ENCODE data around the gene TMEM243. TPM values are rescaled to one million over a fixed set of nuclear protein-coding genes. Genes with fewer than 3 reads are reported as not detected.

Gene TMEM243
- total and polyA plus RNA-seq, 2 of the 13 experiments (the other 11 are each of a cell fraction or from before 2014, with no cell fraction given), result 25.1 to 31.2 TPM

GRCh38 chr7:87152112-87152896 lies 67.2 kb downstream of the TMEM243 start, which contains the start of gene DMTF1 (continued):
- TF ChIP-seq AFF4 (CRISPR knock-in tag; IDR thresholded peaks at IDR 0.05) (no peak; the same call in 1 of the 2 replicates), ZNF251 (CRISPR knock-in tag; IDR thresholded peaks at IDR 0.05) (no peak; the same call in 1 of the 2 replicates), FIP1L1 (IDR thresholded peaks at IDR 0.05; ENCODE audit: borderline replicate concordance, insufficient read depth, low read depth, low read length) (0 out of 2 replicates have a peak, but pooled peaks have one; percentile 43), ZNF432 (CRISPR knock-in tag; IDR thresholded peaks at IDR 0.05; ENCODE audit: borderline replicate concordance) (no peak), E2F5 (CRISPR knock-in tag; conservative IDR thresholded peaks at IDR 0.05) (peak; percentile 95), MAZ (IDR thresholded peaks at IDR 0.05; ENCODE audit: borderline replicate concordance, low read depth, low read length) (peak; percentile 98), MAZ (CRISPR knock-in tag; IDR thresholded peaks at IDR 0.05; ENCODE audit: low read depth) (peak; percentile 93), SMAD1 (CRISPR knock-in tag; IDR thresholded peaks at IDR 0.05; ENCODE audit: borderline replicate concordance, low read depth) (0 out of 2 replicates have a peak, but pooled peaks have one; percentile 26), TAF1 (CRISPR knock-in tag; IDR thresholded peaks at IDR 0.05) (peak; percentile 88), ZNF619 (CRISPR knock-in tag; IDR thresholded peaks at IDR 0.05) (no peak; the same call in 1 of the 2 replicates), CCAR2 (optimal IDR thresholded peaks at IDR 0.05; ENCODE audit: low read depth, low read length) (no peak), ZNF20 (CRISPR knock-in tag; IDR thresholded peaks at IDR 0.05) (no peak; the same call in 1 of the 2 replicates), NCOA5 (CRISPR knock-in tag; IDR thresholded peaks at IDR 0.05) (no peak), CERS6 (CRISPR knock-in tag; IDR thresholded peaks at IDR 0.05) (no peak), AGO2 (optimal IDR thresholded peaks at IDR 0.05; ENCODE audit: low read depth, low read length) (peak; percentile 94), TRIM22 (IDR thresholded peaks at IDR 0.05) (no peak), HNF4A (CRISPR knock-in tag; IDR thresholded peaks at IDR 0.05) (no peak), ZNF235 (CRISPR knock-in tag; IDR thresholded peaks at IDR 0.05; ENCODE audit: borderline replicate concordance) (no peak), ZNF501 (CRISPR knock-in tag; IDR thresholded peaks at IDR 0.05) (peak; percentile 96), ZFP36 (IDR thresholded peaks at IDR 0.05; ENCODE audit: borderline replicate concordance, low read depth, low read length, partially characterized antibody) (no peak), CREBL2 (CRISPR knock-in tag; IDR thresholded peaks at IDR 0.05; ENCODE audit: borderline replicate concordance) (0 out of 2 replicates have a peak, but pooled peaks have one; percentile 28), ZNF792 (CRISPR knock-in tag; IDR thresholded peaks at IDR 0.05) (peak; percentile 46; the same call in 1 of the 2 replicates)
